Thoracic aorta (tissue), 2 donors: ENCODE results near the gene ZIC2. TPM values are rescaled to one million over a fixed set of nuclear protein-coding genes. Genes with fewer than 3 reads are reported as not detected.

Source experiments
- ATAC-seq: fragments of 150-250 bp; one replicate; pipeline ENCODE4 v1.8.0; 2017; ENCODE audit warnings: low read depth; ENCODE audit not compliant: insufficient number of reproducible peaks, low FRiP score
- DNase-seq: peaks from one replicate; pipeline ENCODE4 v3.0.0-alpha.2; 2020; ENCODE audit warnings: low spot score
- H3K27ac ChIP-seq, 2 donors: fragments of 200-600 bp; sonication (generic); 1 replicate in 1 of 2; 2 replicates in 1 of 2; pipeline ENCODE4 v1.5.1; 2016; ENCODE audit warnings: mild to moderate bottlenecking in 2 of 2, moderate library complexity in 2 of 2
- H3K27me3 ChIP-seq: fragments of 200-600 bp; sonication (generic); replicated peaks from 2 replicates; pipeline ENCODE4 v1.6.0; 2016; ENCODE audit warnings: mild to moderate bottlenecking; ENCODE audit not compliant: insufficient read depth
- H3K36me3 ChIP-seq: fragments of 200-600 bp; sonication (generic); one replicate; pipeline ENCODE4 v1.5.1; 2016
- H3K4me1 ChIP-seq, 2 donors: fragments of 200-600 bp; sonication (generic); 1 replicate in 1 of 2; 2 replicates in 1 of 2; pipeline versions ENCODE4 v1.5.1 to v1.6.0; 2016; ENCODE audit warnings: low read depth in 2 of 2, mild to moderate bottlenecking in 1 of 2; ENCODE audit not compliant: control insufficient read depth in 1 of 2
- H3K4me3 ChIP-seq: fragments of 200-600 bp; sonication (generic); 2 replicates; pipeline ENCODE4 v1.5.1; 2016; ENCODE audit warnings: mild to moderate bottlenecking
- H3K9me3 ChIP-seq: fragments of 200-600 bp; sonication (generic); 2 replicates; pipeline ENCODE4 v1.5.1; 2016
- total RNA-seq, 2 donors: library from RNA; depleted of rRNA; stranded (reverse); fragments of >200 nt; gene quantifications; one replicate each; pipeline versions ENCODE4 v1.1.0 to v1.2.3, GENCODE V29; 2016
- TF ChIP-seq, protein P1 (sequence below): fragments of 200-600 bp; sonication (generic); IDR thresholded peaks from one replicate; pipeline ENCODE4 v1.5.1; 2019; ENCODE audit warnings: antibody characterized with exemption

The ZIC2 gene
- total RNA-seq, 2 donors from 2014 or later = not detected

- H3K4me3 ChIP-seq = no peak overlapping the region
Observed at GRCh38 chr13:99955107-99955746, 26.4 kb upstream of the ZIC2 start.

GRCh38 chr13:99955747-99956472 lies 25.7 kb upstream of the ZIC2 start:
- TF ChIP-seq, protein P1, sequence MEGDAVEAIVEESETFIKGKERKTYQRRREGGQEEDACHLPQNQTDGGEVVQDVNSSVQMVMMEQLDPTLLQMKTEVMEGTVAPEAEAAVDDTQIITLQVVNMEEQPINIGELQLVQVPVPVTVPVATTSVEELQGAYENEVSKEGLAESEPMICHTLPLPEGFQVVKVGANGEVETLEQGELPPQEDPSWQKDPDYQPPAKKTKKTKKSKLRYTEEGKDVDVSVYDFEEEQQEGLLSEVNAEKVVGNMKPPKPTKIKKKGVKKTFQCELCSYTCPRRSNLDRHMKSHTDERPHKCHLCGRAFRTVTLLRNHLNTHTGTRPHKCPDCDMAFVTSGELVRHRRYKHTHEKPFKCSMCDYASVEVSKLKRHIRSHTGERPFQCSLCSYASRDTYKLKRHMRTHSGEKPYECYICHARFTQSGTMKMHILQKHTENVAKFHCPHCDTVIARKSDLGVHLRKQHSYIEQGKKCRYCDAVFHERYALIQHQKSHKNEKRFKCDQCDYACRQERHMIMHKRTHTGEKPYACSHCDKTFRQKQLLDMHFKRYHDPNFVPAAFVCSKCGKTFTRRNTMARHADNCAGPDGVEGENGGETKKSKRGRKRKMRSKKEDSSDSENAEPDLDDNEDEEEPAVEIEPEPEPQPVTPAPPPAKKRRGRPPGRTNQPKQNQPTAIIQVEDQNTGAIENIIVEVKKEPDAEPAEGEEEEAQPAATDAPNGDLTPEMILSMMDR = no peak
- ATAC-seq = no peak
- Histone ChIP-seq H3K4me3 (peak overlapping the region; percentile 51), H3K9me3 (no peaks in the 10 kb centered on the region), H3K27ac (no peak overlapping the region), H3K36me3 (no peaks in the 10 kb centered on the region), H3K4me1 (peaks cover 15 to 32% of the 10 kb centered on the region in 2 donors), H3K27me3 (peaks cover 68% of the 10 kb centered on the region)
- no peak for DNase-seq

More at GRCh38 chr13:99955107-99955746, 26.4 kb upstream of the ZIC2 start:
- TF ChIP-seq, protein P1 = no peak
- no peak for DNase-seq
- peaks cover 15 to 32% of the 10 kb centered on the region in 2 donors for H3K4me1 ChIP-seq
- no peaks in the 10 kb centered on the region for H3K36me3 ChIP-seq
- no peaks in the 10 kb centered on the region for H3K9me3 ChIP-seq
- no peak for ATAC-seq
- peaks cover 66% of the 10 kb centered on the region for H3K27me3 ChIP-seq
- H3K27ac ChIP-seq = no peak overlapping the region

DNA sequence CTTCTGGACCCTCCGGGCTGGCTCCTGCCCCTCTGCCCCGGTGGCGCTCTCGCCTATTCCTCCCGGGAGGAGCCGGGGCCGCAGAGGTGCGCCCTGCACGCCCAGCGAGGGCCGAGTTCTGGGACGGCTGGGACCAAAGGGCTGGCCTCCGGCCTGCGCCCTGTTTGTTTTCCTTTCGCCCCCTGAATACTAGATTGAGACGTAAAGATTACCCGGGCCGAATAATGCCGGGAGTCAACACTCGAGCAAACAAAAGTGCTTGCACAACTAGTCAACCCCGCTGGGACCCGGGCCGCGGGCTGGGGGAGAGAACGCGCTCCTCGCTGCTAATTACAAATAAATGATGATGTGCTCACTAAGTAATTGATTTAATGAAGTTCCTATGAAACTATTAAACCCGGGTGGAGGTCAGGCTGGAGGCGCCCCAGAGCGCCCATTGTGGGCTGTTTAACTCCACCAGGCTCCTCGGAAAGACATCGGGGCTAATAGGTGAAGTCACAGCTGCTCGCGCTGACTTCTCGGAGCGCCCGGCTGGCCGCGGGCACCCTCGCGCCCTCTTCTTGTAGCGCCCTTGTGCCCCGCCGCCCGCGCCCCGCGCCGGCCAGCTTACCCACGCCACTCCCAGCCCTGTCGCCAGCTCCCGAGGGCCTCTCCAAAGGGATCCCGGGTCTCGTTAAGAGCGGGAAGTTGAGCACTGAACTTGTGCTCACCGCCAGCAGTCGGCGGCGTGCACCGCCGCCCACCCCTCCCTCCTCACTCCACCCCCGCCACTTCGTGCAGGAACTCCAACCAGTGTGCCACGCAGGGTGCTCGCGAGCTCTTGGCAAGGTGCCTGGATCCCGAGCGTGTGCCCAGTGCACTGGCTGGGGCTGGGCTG lies 24.9 kb upstream of the ZIC2 start:
- TF ChIP-seq, protein P1 = no peak
- DNase-seq = no peak
- Histone ChIP-seq H3K27ac (no peak overlapping the region), H3K27me3 (peaks cover 71% of the 10 kb centered on the region), H3K36me3 (no peaks in the 10 kb centered on the region), H3K9me3 (no peaks in the 10 kb centered on the region), H3K4me3 (peak overlapping the region; percentile 51), H3K4me1 (peaks cover 15 to 32% of the 10 kb centered on the region in 2 donors)
- no peak for ATAC-seq

DNA sequence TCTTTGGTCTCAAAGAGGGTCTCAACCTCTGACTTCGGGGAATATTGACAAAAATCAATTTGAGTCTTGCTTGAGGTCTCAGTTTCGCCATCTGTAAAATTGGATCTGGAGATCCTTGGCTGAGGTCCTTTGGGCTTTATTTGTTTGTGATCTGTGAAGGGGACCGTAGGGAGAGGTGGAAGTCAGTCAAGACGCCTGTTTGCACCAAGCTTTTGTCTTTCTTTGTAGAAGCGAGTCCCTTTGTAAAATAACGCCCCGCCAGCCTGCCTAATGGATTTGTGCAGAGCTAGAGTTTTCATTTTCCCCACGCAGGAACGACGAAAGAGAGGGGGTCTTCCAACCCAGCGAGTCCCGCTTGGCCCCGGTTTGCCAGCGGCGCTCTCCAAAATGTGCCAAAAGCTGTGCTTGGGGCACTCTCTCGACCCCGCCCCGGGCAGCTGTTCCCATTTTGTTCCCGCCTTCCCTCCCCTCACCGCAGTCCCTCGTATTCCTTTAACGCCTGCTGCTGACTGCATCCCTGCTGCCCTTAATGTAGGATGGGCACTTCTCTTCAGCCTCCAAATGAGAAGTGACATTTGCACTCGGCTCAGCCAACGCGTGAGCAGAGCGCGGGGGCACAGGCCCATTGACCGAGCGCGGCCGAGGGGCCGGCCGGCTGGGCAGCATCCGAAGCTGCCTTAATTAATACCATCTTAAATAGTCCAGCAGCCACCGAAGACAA lies 23.0 kb upstream of the ZIC2 start:
- ATAC-seq (no peak), DNase-seq (no peak)
- Histone ChIP-seq H3K9me3 (no peaks in the 10 kb centered on the region), H3K36me3 (no peaks in the 10 kb centered on the region), H3K4me1 (peaks cover 15 to 32% of the 10 kb centered on the region in 2 donors), H3K27ac (no peak overlapping the region), H3K27me3 (peaks cover 62% of the 10 kb centered on the region), H3K4me3 (no peak overlapping the region)
- TF ChIP-seq, protein P1 = no peak
